ENCODE data around the gene TBCB.

DNA sequence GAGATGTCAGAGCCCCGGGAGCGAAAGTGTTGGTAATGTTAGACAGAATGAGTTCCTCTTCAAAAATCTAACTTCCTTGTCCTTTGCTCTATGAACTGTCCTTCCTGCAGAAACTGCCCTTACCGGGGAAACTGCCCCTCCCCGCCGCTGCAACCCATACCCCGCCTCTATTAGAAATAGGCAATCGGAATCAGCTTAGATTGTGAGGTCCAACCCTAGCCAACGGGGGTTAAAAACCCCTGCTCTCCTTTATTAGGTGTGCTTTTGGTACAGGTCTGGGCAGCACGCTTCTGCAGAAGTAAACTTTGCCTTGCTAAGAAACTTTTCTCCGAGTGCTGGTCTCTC, 13.1 kb downstream of the TBCB start:
- TF ChIP-seq POLR2AphosphoS5 (IDR thresholded peaks at IDR 0.05) = no peak
- TF ChIP-seq, protein P1, sequence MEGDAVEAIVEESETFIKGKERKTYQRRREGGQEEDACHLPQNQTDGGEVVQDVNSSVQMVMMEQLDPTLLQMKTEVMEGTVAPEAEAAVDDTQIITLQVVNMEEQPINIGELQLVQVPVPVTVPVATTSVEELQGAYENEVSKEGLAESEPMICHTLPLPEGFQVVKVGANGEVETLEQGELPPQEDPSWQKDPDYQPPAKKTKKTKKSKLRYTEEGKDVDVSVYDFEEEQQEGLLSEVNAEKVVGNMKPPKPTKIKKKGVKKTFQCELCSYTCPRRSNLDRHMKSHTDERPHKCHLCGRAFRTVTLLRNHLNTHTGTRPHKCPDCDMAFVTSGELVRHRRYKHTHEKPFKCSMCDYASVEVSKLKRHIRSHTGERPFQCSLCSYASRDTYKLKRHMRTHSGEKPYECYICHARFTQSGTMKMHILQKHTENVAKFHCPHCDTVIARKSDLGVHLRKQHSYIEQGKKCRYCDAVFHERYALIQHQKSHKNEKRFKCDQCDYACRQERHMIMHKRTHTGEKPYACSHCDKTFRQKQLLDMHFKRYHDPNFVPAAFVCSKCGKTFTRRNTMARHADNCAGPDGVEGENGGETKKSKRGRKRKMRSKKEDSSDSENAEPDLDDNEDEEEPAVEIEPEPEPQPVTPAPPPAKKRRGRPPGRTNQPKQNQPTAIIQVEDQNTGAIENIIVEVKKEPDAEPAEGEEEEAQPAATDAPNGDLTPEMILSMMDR (IDR thresholded peaks at IDR 0.05) = no peak
